ENCODE measurements around the gene TBX20.

GRCh38 chr7:35241884-35242283 is 12.0 kb downstream of the TBX20 start:
- TF ChIP-seq CTCF (IDR thresholded peaks at IDR 0.05), result no peak
- no peak for TF ChIP-seq POLR2A (IDR thresholded peaks at IDR 0.05)

Data from right lobe of liver (tissue), 4 donors.